PFSK-1 (cell line): ENCODE results near the gene TNRC6B.

Source experiments
- FOXP2 ChIP-seq: optimal IDR thresholded peaks from 2 replicates; pipeline ENCODE3; 2011; ENCODE audit warnings: borderline replicate concordance, control low read depth, inconsistent platforms; ENCODE audit not compliant: insufficient read depth; ENCODE audit errors: extremely low read length, extremely low read depth
- POLR2AphosphoS5 ChIP-seq: IDR thresholded peaks from 2 replicates; pipeline ENCODE4 v1.6.1; 2012; ENCODE audit warnings: low read depth, mild to moderate bottlenecking, control low read depth, low read length, moderate library complexity
- SIN3A ChIP-seq: IDR thresholded peaks from 2 replicates; pipeline ENCODE4 v1.6.1; 2012; ENCODE audit warnings: mild to moderate bottlenecking, low read length, moderate library complexity, borderline replicate concordance; ENCODE audit not compliant: insufficient read depth
- TAF1 ChIP-seq: IDR thresholded peaks from 2 replicates; pipeline ENCODE4 v1.6.1; 2012; ENCODE audit warnings: low read length, control low read depth, borderline replicate concordance; ENCODE audit not compliant: insufficient read depth
- TF ChIP-seq, protein P1 (sequence below), 2 experiments: IDR thresholded peaks; 2 replicates each; pipeline versions ENCODE4 v1.6.1 to v1.8.0; 2011 to 2012; ENCODE audit warnings: low read depth in 2 of 2, low read length in 2 of 2, control low read depth in 1 of 2, inconsistent platforms in 1 of 2, mild to moderate bottlenecking in 1 of 2, moderate library complexity in 1 of 2; ENCODE audit not compliant: insufficient read depth in 1 of 2

Gene TNRC6B

DNA sequence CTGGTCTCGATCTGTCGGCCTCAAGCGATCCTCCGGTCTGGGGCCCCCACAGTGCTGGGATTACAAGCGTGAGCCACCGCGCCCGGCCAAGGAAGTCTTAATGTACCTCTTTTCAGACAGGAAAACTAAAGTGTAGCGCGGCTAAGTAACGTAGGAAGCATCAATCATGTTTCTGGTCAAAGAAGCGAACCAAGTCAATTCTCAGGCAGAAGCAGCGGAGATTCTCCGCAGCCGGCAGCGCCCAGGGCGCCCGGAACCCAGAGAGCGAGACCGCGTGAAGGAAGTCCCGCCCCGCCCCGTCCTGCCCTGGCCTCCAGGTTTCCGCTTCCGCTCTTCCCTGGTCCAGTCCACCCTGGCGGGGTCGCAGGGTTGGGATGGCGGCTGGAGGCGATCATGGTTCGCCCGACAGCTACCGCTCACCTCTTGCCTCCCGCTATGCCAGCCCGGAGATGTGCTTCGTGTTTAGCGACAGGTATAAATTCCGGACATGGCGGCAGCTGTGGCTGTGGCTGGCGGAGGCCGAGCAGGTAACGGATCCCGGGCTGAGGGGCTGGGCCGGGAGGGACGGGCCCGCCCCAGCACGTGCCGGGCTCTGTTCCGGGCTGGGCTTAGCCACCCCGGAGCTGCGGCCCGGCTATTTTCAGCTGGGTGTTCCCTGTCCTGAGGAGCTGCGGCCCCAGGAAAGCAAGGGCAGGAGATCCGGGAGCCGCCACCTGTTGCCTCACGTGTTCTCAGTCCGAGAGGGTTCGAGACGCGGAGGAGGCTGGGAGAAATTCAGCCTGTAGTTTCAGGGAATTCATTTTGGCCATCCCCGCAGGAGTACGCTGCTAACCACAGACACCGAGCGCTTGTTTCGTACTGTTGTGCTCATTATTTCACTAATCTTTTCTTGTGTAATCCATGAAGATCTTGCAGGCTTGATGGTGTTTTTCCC, 168.7 kb downstream of the TNRC6B start, which contains the start of gene ADSL:
Gene ADSL, plus strand, starts transcription at position 316 of the 934 bp plus-strand sequence. Its CDS starts 59 bp downstream, at position 375.
- TF ChIP-seq POLR2AphosphoS5 (peak; percentile 98), FOXP2 (peak; percentile 93), SIN3A (no peak; the same call in 1 of the 2 replicates), TAF1 (peak; percentile 86)
- TF ChIP-seq, protein P1, sequence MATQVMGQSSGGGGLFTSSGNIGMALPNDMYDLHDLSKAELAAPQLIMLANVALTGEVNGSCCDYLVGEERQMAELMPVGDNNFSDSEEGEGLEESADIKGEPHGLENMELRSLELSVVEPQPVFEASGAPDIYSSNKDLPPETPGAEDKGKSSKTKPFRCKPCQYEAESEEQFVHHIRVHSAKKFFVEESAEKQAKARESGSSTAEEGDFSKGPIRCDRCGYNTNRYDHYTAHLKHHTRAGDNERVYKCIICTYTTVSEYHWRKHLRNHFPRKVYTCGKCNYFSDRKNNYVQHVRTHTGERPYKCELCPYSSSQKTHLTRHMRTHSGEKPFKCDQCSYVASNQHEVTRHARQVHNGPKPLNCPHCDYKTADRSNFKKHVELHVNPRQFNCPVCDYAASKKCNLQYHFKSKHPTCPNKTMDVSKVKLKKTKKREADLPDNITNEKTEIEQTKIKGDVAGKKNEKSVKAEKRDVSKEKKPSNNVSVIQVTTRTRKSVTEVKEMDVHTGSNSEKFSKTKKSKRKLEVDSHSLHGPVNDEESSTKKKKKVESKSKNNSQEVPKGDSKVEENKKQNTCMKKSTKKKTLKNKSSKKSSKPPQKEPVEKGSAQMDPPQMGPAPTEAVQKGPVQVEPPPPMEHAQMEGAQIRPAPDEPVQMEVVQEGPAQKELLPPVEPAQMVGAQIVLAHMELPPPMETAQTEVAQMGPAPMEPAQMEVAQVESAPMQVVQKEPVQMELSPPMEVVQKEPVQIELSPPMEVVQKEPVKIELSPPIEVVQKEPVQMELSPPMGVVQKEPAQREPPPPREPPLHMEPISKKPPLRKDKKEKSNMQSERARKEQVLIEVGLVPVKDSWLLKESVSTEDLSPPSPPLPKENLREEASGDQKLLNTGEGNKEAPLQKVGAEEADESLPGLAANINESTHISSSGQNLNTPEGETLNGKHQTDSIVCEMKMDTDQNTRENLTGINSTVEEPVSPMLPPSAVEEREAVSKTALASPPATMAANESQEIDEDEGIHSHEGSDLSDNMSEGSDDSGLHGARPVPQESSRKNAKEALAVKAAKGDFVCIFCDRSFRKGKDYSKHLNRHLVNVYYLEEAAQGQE (IDR thresholded peaks at IDR 0.05; ENCODE audit: insufficient read depth in 1 of 2, low read depth in 2 of 2, low read length in 2 of 2), result no peak; a peak in 1 of 4 replicates

DNA sequence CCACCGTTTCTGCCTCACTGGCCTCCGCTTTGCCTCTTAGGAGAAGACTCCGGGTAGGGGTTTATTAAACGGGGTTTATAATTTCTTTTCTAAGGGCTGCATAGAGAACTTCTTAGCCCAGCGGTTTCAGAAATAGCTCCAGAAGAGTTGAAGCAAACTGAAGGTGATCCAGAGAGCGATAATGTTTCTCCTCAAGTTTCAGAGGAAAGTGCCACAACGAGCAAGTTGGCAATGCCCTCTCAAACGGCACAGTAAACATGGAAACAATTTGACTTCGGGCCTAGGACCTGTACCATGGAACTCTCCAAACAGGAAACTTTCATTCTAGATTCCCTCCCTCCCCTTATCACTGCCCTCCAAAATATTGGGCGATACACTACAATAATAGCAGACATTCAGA, 169.6 kb downstream of the TNRC6B start:
- TF ChIP-seq FOXP2 (no peak), POLR2AphosphoS5 (no peak), SIN3A (no peak), TAF1 (no peak)
- TF ChIP-seq, protein P1 (IDR thresholded peaks at IDR 0.05; ENCODE audit: insufficient read depth in 1 of 2, low read depth in 2 of 2, low read length in 2 of 2), result no peak

DNA sequence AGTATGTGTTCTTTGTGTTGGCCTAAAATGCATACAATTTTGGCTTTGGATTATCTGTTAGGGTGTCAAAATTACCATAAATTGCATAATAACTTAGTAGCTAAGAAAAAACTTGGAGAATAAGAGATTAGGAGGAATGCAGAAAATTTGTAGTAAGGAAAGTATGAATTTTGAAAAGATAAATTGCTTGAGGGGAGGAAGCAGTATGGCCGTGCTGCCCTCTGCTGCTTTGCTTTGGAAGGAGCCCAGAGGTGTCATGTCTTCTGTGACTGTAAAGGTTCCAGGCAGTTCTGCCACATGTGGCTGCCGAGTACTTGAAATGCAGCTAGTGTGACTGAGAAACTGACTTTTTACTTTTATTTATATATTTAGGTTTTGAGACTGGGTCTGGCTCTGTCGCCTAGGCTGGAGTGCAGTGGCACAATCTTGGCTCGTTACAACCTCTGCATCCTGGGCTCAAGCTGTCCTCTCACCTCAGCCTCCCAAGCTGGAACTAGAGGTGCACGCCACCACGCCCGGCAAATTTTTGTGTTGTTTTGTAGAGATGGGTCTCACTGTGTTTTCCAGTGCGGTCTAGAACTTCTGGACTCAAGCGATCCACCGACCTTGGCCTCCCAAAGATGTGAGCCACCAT, 170.4 kb downstream of the TNRC6B start:
- TF ChIP-seq TAF1 (no peak), SIN3A (no peak), POLR2AphosphoS5 (no peak), FOXP2 (no peak)
- TF ChIP-seq, protein P1 (IDR thresholded peaks at IDR 0.05; ENCODE audit: insufficient read depth in 1 of 2, low read depth in 2 of 2, low read length in 2 of 2), result no peak

DNA sequence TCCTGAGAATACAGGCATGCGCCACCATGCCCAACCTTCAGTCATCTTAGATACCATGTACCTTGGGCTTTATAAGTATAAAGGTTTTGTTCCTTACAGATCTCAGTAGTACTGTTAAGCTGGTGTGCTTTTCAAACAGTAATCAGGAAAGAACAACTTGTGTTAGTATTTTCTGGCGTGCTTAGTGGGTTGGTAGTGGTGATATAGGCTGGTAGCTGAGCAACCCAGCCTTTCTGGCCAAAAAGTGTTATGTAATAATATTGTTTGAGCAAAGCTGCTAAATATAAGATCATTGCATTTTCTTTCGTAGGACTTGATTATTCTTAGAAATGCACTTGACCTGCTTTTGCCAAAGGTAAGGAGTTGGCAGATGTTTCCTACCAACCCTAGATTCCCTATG, 175.0 kb downstream of the TNRC6B start:
- TF ChIP-seq SIN3A (no peak), FOXP2 (no peak), POLR2AphosphoS5 (no peak), TAF1 (no peak)
- TF ChIP-seq, protein P1 (IDR thresholded peaks at IDR 0.05; ENCODE audit: insufficient read depth in 1 of 2, low read depth in 2 of 2, low read length in 2 of 2), result no peak
